GM12873 (cell line): ENCODE results near the gene ASB3.

Source experiments
- CTCF ChIP-seq: IDR thresholded peaks from 2 replicates; pipeline ENCODE4 v1.5.1; 2012; ENCODE audit warnings: low read depth, mild to moderate bottlenecking, moderate library complexity, low read length, control low read depth; ENCODE audit not compliant: insufficient read depth; ENCODE audit errors: missing control alignments

The ASB3 gene

GRCh38 chr2:53786705-53787613 is at the start of gene ASB3, which contains the start of gene ERLEC1:
Gene ASB3 (minus strand): TSS chr2:53786953. CDS start chr2:53765572, 21,381 bp downstream.
Gene ERLEC1 (plus strand): TSS chr2:53787044. CDS start chr2:53787211, 167 bp downstream.
- TF ChIP-seq CTCF, result no peak

- TF ChIP-seq CTCF, result no peak
Observed at GRCh38 chr2:53829273-53829979, 42.7 kb upstream of the ASB3 start.

DNA sequence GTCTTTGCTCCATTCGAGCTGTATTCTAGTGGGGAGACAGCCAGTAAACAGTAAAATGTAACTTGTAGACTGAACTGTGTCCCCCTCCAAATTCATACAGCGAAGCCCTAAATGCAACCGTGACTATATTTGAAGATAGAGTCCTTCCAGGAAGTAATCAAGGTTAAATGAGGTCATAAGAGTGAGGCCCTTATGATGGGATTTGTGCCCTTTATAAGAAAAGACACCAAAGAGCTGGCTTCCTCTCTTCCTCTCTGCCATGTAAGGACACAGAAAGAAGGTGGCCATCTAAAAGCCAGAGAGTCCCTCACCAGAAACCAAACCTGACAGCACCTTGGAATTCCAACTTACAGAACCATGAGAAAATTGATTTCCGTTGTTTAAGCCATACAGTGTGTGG is 41.6 kb upstream of the ASB3 start:
- TF ChIP-seq CTCF, result no peak

DNA sequence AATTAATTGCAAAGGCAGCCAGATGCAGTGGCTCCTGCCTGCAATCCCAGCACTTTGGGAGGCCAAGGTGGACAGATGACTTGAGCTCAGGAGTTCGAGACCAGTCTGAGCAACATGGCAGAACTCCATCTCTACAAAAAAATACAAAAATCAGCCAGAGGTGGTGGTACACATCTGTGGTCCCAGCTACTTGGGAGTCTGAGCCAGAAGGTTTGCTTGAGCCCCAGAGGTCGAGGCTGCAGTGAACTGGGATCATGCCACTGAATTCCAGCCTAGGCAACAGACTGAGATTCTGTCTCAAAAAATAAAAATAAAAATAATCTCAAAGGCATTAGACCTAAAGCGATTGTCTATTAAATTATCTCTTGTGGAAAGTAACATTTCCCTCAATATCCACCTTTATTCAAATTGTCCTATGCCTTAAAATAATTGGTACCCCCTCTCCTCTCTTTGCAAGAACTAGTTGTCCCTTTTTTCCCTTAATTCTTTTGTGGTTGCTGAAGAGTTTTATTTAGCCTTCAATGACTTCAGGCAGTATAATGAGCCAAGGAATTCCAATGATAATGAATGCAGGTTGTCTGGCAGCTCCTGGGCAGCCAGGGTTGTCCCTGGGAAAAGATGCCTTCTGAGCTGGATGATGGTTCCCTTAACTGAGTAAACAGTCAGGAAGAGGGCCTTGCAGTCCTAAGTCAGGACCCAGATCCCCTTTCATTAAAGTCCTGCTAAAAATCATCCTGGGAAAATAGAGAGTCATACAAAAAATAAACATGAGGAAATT is 40.8 kb upstream of the ASB3 start:
- TF ChIP-seq CTCF, result no peak

DNA sequence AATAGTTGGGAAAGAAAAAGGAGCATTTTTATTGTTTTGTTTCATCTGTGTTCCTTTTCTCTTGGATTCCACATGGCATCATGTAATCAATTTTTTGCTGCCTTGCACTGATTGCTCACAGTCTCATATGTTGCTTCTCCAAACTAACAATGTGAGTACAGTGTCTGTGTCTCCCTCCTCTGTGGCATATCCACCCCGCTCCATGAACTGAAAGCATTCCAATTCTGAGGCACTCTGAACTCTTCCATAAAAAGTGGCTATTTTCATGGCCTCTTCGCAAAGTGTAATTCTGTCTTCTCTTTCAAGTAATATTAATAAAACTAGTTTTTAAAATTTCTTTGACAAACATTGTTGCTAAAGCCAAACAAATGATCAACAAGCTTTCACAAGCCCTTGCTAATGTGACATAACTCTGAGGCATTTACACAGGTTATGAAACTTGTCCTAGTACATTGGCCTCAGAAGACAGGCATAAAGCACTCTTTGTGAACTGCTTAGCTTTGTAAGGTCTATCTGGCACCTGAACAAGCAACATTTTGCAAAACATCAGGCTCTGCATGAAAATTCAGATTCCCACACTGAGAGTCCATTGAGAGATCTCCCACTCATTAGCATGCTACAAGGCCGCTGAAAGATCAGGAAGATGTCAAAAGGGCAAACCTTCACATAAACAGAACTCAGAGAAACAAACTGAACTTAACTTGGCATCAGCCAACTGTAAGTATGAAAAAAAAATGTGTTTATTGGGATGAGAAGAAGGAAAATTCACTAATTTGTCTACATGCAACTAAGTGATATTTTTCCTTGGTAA is 40.0 kb upstream of the ASB3 start:
- no peak for TF ChIP-seq CTCF

DNA sequence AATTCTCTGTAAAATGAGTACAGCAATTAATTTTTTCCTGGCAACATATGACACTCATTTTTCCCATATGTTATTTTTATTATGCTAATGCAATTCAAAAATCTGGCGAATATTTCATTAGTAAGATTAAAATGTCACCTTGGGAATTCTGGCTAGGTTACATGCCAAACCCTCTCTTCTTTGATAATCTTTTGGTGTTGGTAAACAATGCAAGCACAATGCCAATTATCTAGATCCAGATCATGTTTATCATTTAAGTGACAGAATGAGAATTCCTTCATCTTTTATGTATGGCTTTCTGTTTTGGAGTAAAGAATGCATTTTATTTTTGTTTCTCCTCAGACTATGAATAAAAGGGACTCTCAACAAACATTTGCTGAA is 39.3 kb upstream of the ASB3 start:
- TF ChIP-seq CTCF, result no peak
